GM12878 (cell line): ENCODE results near the gene EPB41L4B. TPM values are rescaled to one million over a fixed set of nuclear protein-coding genes. Genes with fewer than 3 reads are reported as not detected.

Experiments
- ATAC-seq: fragments of 200-7000 bp; cut with Tn5 transposase; 3 replicates; pipeline ENCODE4 v1.9.1; 2020; ENCODE audit warnings: mild to moderate bottlenecking, moderate library complexity
- BruUV-seq: library from RNA; stranded (reverse); fragments of 400-500 nt; replicated peaks from 2 replicates; lab custom pipeline; 2021; lab: Mats Ljungman, UMichigan
- CTCF ChIA-PET: fragments of 300-600 bp; sonication (Branson Sonifier 250); formaldehyde crosslinking; extraction: SDS; loops from one replicate; lab custom pipeline; 2021; ENCODE audit warnings: inconsistent platforms; lab: Yijun Ruan, JAX
- POLR2A ChIA-PET: fragments of 350-600 bp; formaldehyde crosslinking; extraction: SDS; loops from one replicate; lab custom pipeline; 2021; ENCODE audit warnings: inconsistent platforms; lab: Charles Lee
- RAD21 ChIA-PET: fragments of 300-600 bp; sonication (Branson Sonifier 250); formaldehyde crosslinking; loops from one replicate; lab custom pipeline; 2023; ENCODE audit warnings: antibody characterized with exemption; ENCODE audit not compliant: unreplicated experiment; lab: Charles Lee
- SMC1A ChIA-PET: fragments of 300-600 bp; sonication (Branson Sonifier 250); formaldehyde crosslinking; loops from one replicate; lab custom pipeline; 2023; ENCODE audit not compliant: unreplicated experiment, uncharacterized antibody; lab: Charles Lee
- DNase-seq: peaks from one replicate; pipeline ENCODE4 v3.0.0-alpha.2; 2011; ENCODE audit warnings: low read depth, low spot score
- FAIRE-seq: peaks from 3 replicates; lab custom pipeline; 2011; peaks lifted over from hg19 to GRCh38; lab: Jason Lieb, UNC
- H2AFZ ChIP-seq: 2 replicates; pipeline ENCODE4 v1.6.0; 2011; ENCODE audit warnings: low read depth, low read length, control low read depth; ENCODE audit not compliant: control insufficient read depth
- H3K27ac ChIP-seq: 2 replicates; pipeline ENCODE4 v1.5.1; 2011; ENCODE audit warnings: control low read depth; ENCODE audit not compliant: control insufficient read depth, insufficient read depth
- H3K27me3 ChIP-seq, 2 experiments: replicated peaks in 1 of 2; 2 replicates each; pipeline versions ENCODE4 v1.6.0 to v1.6.1; 2011; ENCODE audit warnings: low read length in 1 of 2; ENCODE audit not compliant: control insufficient read depth in 2 of 2, insufficient read depth in 2 of 2
- H3K36me3 ChIP-seq, 2 experiments: 2 replicates each; pipeline ENCODE4 v1.5.1; 2011; ENCODE audit warnings: low read length in 1 of 2; ENCODE audit not compliant: control insufficient read depth in 2 of 2, insufficient read depth in 2 of 2
- H3K4me1 ChIP-seq: 2 replicates; pipeline ENCODE4 v1.6.1; 2011; ENCODE audit warnings: mild to moderate bottlenecking, low read length, moderate library complexity, mixed read lengths; ENCODE audit not compliant: control insufficient read depth, insufficient read depth
- H3K4me2 ChIP-seq: 2 replicates; pipeline ENCODE4 v1.6.0; 2011; ENCODE audit warnings: control low read depth; ENCODE audit not compliant: control insufficient read depth, insufficient read depth
- H3K4me3 ChIP-seq: fragments of 200-600 bp; sonication (generic); 2 replicates; pipeline ENCODE4 v1.5.1; 2016
- H3K79me2 ChIP-seq: 2 replicates; pipeline ENCODE4 v1.6.0; 2011; ENCODE audit warnings: low read length; ENCODE audit not compliant: control insufficient read depth, insufficient read depth
- H3K9ac ChIP-seq: 2 replicates; pipeline ENCODE4 v1.8.0; 2011; ENCODE audit warnings: low read length, control low read depth, mixed read lengths; ENCODE audit not compliant: control insufficient read depth, insufficient read depth
- H3K9me3 ChIP-seq: replicated peaks from 3 replicates; pipeline ENCODE4 v1.5.1; 2011; ENCODE audit warnings: mild to moderate bottlenecking, low read length; ENCODE audit not compliant: control insufficient read depth, insufficient read depth
- H4K20me1 ChIP-seq: 2 replicates; pipeline ENCODE4 v1.6.0; 2011; ENCODE audit not compliant: control insufficient read depth, insufficient read depth
- ASH2L ChIP-seq: fragments of 300-600, 200-600 bp; sonication (generic); IDR thresholded peaks from 2 replicates; pipeline ENCODE4 v1.6.1; 2017; ENCODE audit warnings: low read depth, mild to moderate bottlenecking, borderline replicate concordance
- ATF3 ChIP-seq: IDR thresholded peaks from 2 replicates; pipeline ENCODE4 v1.6.1; 2011; ENCODE audit warnings: low read depth, mild to moderate bottlenecking, low read length, moderate library complexity, borderline replicate concordance; ENCODE audit errors: extremely low read depth
- BACH1 ChIP-seq: fragments of 450-650 bp; IDR thresholded peaks from 2 replicates; pipeline ENCODE4 v1.6.1; 2017; ENCODE audit warnings: mild to moderate bottlenecking, borderline replicate concordance
- CBX5 ChIP-seq: sonication (generic); IDR thresholded peaks from 2 replicates; pipeline ENCODE4 v1.6.1; 2016; ENCODE audit warnings: low read depth, moderate library complexity, mild to moderate bottlenecking, inconsistent platforms
- EZH2 ChIP-seq: IDR thresholded peaks from 2 replicates; pipeline ENCODE4 v1.6.1; 2012; ENCODE audit warnings: low read depth, mild to moderate bottlenecking, control low read depth, inconsistent platforms, low read length, borderline replicate concordance; ENCODE audit not compliant: control insufficient read depth
- IKZF1 ChIP-seq: fragments of 450-650 bp; conservative IDR thresholded peaks from 2 replicates; pipeline ENCODE4 v1.6.1; 2017; ENCODE audit warnings: antibody characterized with exemption, mild to moderate bottlenecking
- KLF5 ChIP-seq: fragments of 450-650 bp; IDR thresholded peaks from 2 replicates; pipeline ENCODE4 v1.6.1; 2014; ENCODE audit warnings: mild to moderate bottlenecking; ENCODE audit not compliant: partially characterized antibody
- PAX5 ChIP-seq: IDR thresholded peaks from 2 replicates; pipeline ENCODE4 v1.6.1; 2011; ENCODE audit warnings: low read depth, low read length, borderline replicate concordance
- PAX8 ChIP-seq: fragments of 450-650 bp; IDR thresholded peaks from 2 replicates; pipeline ENCODE4 v1.6.1; 2017; ENCODE audit warnings: mild to moderate bottlenecking, moderate library complexity
- POLR2AphosphoS2 ChIP-seq: IDR thresholded peaks from 2 replicates; pipeline ENCODE4 v1.6.1; 2011; ENCODE audit warnings: low read depth, mild to moderate bottlenecking, low read length, improper control_type of control experiment, moderate library complexity
- PRDM15 ChIP-seq: fragments of 450-650 bp; formaldehyde crosslinking; IDR thresholded peaks from 2 replicates; pipeline ENCODE4 v1.4.0; 2020; ENCODE audit warnings: mild to moderate bottlenecking, moderate library complexity
- RAD51 ChIP-seq: fragments of 450-650 bp; IDR thresholded peaks from 2 replicates; pipeline ENCODE4 v1.6.1; 2016; ENCODE audit warnings: moderate library complexity, mild to moderate bottlenecking, inconsistent platforms
- SPI1 ChIP-seq: IDR thresholded peaks from 2 replicates; pipeline ENCODE4 v1.6.1; 2011; ENCODE audit warnings: low read depth, mild to moderate bottlenecking, low read length, moderate library complexity, borderline replicate concordance; ENCODE audit not compliant: insufficient read depth
- ZNF24 ChIP-seq: fragments of 450-650 bp; IDR thresholded peaks from 2 replicates; pipeline ENCODE4 v1.6.1; 2017; ENCODE audit warnings: antibody characterized with exemption, mild to moderate bottlenecking
- WGBS: methylation state at CpG from one replicate; pipeline ENCODE4 v1.1.6; 2016; ENCODE audit warnings: low lambda C conversion rate; ENCODE audit not compliant: insufficient replicate concordance, insufficient coverage; ENCODE audit errors: missing lambda C conversion rate; 5-methylcytosine and 5-hydroxymethylcytosine counted together
- in situ Hi-C: fragments of 300-500 bp; cut with MboI; formaldehyde crosslinking; loops from 9 replicates; pipeline ENCODE4 v1.14.3; 2018; ENCODE audit warnings: mixed read lengths
- intact Hi-C: fragments of 100-400 bp; cut with micrococcal nuclease; formaldehyde crosslinking; loops from one replicate; pipeline ENCODE4 v1.14.2; 2022; ENCODE audit not compliant: unreplicated experiment
- polyA plus RNA-seq, 11 experiments: library from polyadenylated mRNA; depleted of rRNA in 4 of 11; unstranded in 6 of 11; stranded (reverse) in 5 of 11; fragments of >200 nt; fragmentation: Nextera tagmentation in 4 of 11; fragmentation: Illumina TruSeq in 1 of 11; extraction: Ambion mirVana in 4 of 11; extraction: Trizol in 1 of 11; gene quantifications; 1 replicate in 1 of 11; 2 replicates in 10 of 11; pipeline versions ENCODE4 v1.2.1 to v1.2.3, GENCODE V29; 2011 to 2016; ENCODE audit warnings: inconsistent platforms in 2 of 11, missing spikeins in 2 of 11, low read depth in 1 of 11
- total RNA-seq, 4 experiments: library from RNA; depleted of rRNA in 3 of 4; stranded (reverse); fragments of >200 nt in 3 of 4; fragmentation: Illumina TruSeq in 1 of 4; extraction: Trizol in 1 of 4; gene quantifications; 2 replicates each; pipeline versions ENCODE4 v1.2.1 to v1.2.3, GENCODE V29; 2013 to 2021

Gene EPB41L4B
- total and polyA plus RNA-seq, 10 of the 15 experiments (the other 5 are each of a cell fraction or from before 2014, with no cell fraction given): 0.04 to 0.75 (median 0.13) TPM; not detected in 1

- TF ChIP-seq KLF5 (no peak), EZH2 (no peak), CBX5 (no peak), POLR2AphosphoS2 (no peak), RAD51 (no peak), PRDM15 (CRISPR knock-in tag) (no peak), ZNF24 (no peak), ASH2L (no peak), BACH1 (no peak), PAX8 (no peak), ATF3 (no peak), SPI1 (no peak), IKZF1 (no peak), PAX5 (no peak)
- SMC1A ChIA-PET: no interaction called here
- 86% methylated on average over 8 of the region's 8 CpGs for WGBS
- no peak overlapping the region for H3K9ac ChIP-seq
- H3K27ac ChIP-seq: no peak overlapping the region
- no peak for ATAC-seq
- no peaks in the 10 kb centered on the region for H3K79me2 ChIP-seq
- intact Hi-C loops (no loop called here), in situ Hi-C loops (no loop called here)
- POLR2A ChIA-PET: no interaction called here
- FAIRE-seq: no peak
- peaks cover 4% of the 10 kb centered on the region; the same call in 1 of the 2 replicates for H3K4me1 ChIP-seq
- RAD21 ChIA-PET: no interaction called here
- no TSS peak for BruUV-seq
- H3K36me3 ChIP-seq: no peaks in the 10 kb centered on the region
- CTCF ChIA-PET: no interaction called here
- no peaks in the 10 kb centered on the region for H3K9me3 ChIP-seq
- peaks cover 0 to 3% of the 10 kb centered on the region in 2 experiments; a peak in 3 of 4 replicates for H3K27me3 ChIP-seq
- no peak overlapping the region for H3K4me3 ChIP-seq
- H2AFZ ChIP-seq: no peak overlapping the region
- H4K20me1 ChIP-seq: no peaks in the 10 kb centered on the region
- no peak overlapping the region for H3K4me2 ChIP-seq
- no peak for DNase-seq
Observed at GRCh38 chr9:109176386-109176785, 144.5 kb downstream of the EPB41L4B start.
